Activated CD4-positive, alpha-beta T cell treated with anti-CD3 and anti-CD28 coated beads, Interleukin-2, amount 10 ng/mL, durations not matched to agents 7 days and 5 days (primary cell): ENCODE data around the gene DLL1. TPM values are rescaled to one million over a fixed set of nuclear protein-coding genes. Genes with fewer than 3 reads are reported as not detected.

Source experiments
- CTCF ChIA-PET: fragments of 350-600 bp; sonication (Branson Sonifier 250); formaldehyde crosslinking; loops from one replicate; lab custom pipeline; 2021; ENCODE audit warnings: antibody characterized with exemption; lab: Charles Lee
- POLR2A ChIA-PET: fragments of 350-600 bp; sonication (Branson Sonifier 250); formaldehyde crosslinking; loops from one replicate; lab custom pipeline; 2021; ENCODE audit warnings: antibody characterized with exemption; lab: Charles Lee
- DNase-seq: peaks from one replicate; pipeline ENCODE4 v3.0.0-alpha.2; 2020
- H3K27ac Mint-ChIP-seq: one replicate; pipeline ENCODE4 v1.8.0; 2021; ENCODE audit warnings: mild to moderate bottlenecking, moderate library complexity, mixed read lengths
- H3K27me3 Mint-ChIP-seq: one replicate; pipeline ENCODE4 v1.8.0; 2021; ENCODE audit warnings: mixed read lengths
- H3K36me3 Mint-ChIP-seq: one replicate; pipeline ENCODE4 v1.8.0; 2021; ENCODE audit warnings: low read depth, mixed read lengths
- H3K4me1 Mint-ChIP-seq: one replicate; pipeline ENCODE4 v1.8.0; 2021; ENCODE audit warnings: mixed read lengths
- H3K4me3 Mint-ChIP-seq: one replicate; pipeline ENCODE4 v1.8.0; 2021; ENCODE audit warnings: mild to moderate bottlenecking, moderate library complexity, mixed read lengths
- H3K9me3 Mint-ChIP-seq: one replicate; pipeline ENCODE4 v1.8.0; 2021; ENCODE audit warnings: mixed read lengths
- total RNA-seq, 2 experiments: library from RNA; stranded (reverse); gene quantifications; one replicate each; pipeline ENCODE4 v1.2.3, GENCODE V29; 2021

Gene DLL1
- total RNA-seq, 2 experiments from 2014 or later, result 0.55 to 0.58 TPM

DNA sequence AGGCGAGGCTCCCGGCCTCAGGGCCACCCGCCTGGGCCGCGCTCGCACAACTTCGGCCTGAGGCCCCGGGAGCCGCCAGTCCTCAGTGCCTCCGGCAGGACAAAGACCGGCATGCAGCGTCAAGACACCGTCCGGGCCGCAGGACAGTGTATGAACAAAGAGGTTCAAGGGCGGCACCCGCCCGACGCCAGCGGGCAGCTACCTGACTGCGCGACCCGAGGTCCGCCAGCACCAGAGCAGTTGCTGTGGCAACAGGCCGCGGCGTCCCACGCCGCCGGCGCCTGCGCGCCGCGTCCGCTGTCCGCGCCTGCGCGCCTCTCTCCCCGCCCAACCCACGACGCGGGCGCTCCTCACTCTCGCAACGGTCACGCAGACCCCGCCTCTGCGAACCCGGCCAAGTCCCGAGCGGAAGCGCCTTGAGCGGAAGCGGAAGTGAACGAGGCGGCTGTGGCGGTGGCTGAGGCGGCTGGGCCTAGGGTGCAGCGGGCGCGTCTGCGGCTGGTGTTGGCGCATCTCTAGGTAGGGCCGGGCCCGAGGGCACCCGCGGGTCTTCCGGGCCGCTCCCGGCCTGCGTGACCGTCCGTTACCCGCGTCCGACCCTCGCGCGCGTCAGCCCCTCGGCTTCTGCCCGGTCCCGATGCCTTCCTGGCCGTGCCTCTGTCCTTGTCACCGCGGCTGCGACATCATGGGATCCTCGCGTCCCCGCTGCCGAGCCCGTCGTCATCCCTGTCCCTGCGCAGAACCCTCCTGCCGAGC, 15.6 kb upstream of the DLL1 start, which contains the start of gene FAM120B:
Gene FAM120B (plus strand): TSS at position 435 of the 756 bp plus-strand sequence. CDS start 10,633 bp downstream, outside the sequence.
- Mint-ChIP-seq H3K27me3 (peaks cover 25% of the 10 kb centered on the region), H3K36me3 (peaks cover 22% of the 10 kb centered on the region), H3K9me3 (peaks cover 6% of the 10 kb centered on the region), H3K27ac (peak within 1 kb of the TSS; percentile 98), H3K4me1 (peaks cover 38% of the 10 kb centered on the region), H3K4me3 (peak within 1 kb of the TSS; percentile 88)
- DNase-seq, result peak; percentile 96
- ChIA-PET POLR2A (no interaction called here), CTCF (interaction anchor here (0.6 to 2.5 kb wide), 4 partner anchors 12 to 46 kb away, joined by 3 to 8 read pairs (median 4); no protein-coding TSS in a partner anchor)

DNA sequence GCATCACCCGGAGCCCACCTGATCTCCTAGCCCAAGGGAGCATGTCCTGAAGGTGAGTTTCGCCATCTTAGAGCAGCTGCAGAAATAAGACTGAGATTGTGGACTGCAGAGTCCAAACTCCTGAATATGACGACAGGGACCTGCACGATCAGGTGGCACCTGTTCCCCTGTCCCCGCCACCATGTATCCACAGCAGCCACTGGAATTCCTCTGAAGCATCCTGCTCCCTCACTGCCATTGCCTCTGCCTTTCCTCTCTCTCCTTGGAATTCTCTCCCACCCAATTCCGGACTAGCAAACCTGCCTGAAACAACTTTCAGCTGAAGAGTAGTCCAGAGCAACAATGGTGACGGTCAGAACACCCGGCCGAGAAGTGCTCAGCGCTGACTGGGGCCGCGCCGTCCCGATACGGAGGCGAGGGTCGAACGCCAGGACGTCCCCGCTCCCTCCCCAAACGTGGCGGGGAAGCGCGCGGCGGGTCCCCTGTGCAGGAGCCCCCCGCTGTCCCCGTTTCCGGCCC, 15.0 kb upstream of the DLL1 start:
- Mint-ChIP-seq H3K27me3 (peaks cover 30% of the 10 kb centered on the region), H3K4me1 (peaks cover 31% of the 10 kb centered on the region), H3K36me3 (peaks cover 18% of the 10 kb centered on the region), H3K9me3 (peaks cover 11% of the 10 kb centered on the region), H3K4me3 (peak overlapping the region; percentile 65), H3K27ac (peak overlapping the region; percentile 52)
- ChIA-PET CTCF (interaction anchor here (0.6 to 2.5 kb wide), 3 partner anchors 11 to 45 kb away, joined by 3 to 8 read pairs (median 4); no protein-coding TSS in a partner anchor), POLR2A (no interaction called here)
- DNase-seq, result no peak

- ChIA-PET CTCF (no interaction called here), POLR2A (no interaction called here)
- Mint-ChIP-seq H3K36me3 (peaks cover 3% of the 10 kb centered on the region), H3K27ac (no peak overlapping the region), H3K4me1 (peaks cover 5% of the 10 kb centered on the region), H3K4me3 (no peak overlapping the region), H3K9me3 (peaks cover 14% of the 10 kb centered on the region), H3K27me3 (peaks cover 68% of the 10 kb centered on the region)
- no peak for DNase-seq
Observed at GRCh38 chr6:170301184-170301583, 10.3 kb upstream of the DLL1 start.

DNA sequence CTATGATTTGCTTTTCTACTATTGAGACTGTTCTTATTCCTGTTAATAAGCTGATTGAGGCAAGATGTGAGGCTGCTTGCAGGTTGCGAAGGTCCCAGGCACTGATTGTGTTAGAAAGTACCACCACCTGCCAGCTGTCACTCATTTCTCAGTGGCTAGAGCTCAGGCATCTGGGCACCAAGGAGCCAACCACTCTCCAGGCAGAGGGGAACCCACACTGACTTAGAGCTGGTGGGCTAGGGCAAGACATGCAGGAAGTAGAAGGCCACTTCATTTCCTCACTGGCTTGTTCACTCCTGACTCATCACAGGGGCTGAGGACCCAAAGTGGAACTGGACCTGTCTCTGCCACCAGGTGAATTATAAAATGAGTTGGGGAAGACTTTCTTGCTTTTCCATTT, 7.8 kb upstream of the DLL1 start:
- H3K4me1 Mint-ChIP-seq, result peaks cover 11% of the 10 kb centered on the region
- H3K4me3 Mint-ChIP-seq, result no peak overlapping the region
- peaks cover 3% of the 10 kb centered on the region for H3K36me3 Mint-ChIP-seq
- H3K27me3 Mint-ChIP-seq, result peaks cover 77% of the 10 kb centered on the region
- H3K27ac Mint-ChIP-seq, result no peak overlapping the region
- no peak for DNase-seq
- POLR2A ChIA-PET, result no interaction called here
- CTCF ChIA-PET, result no interaction called here
- H3K9me3 Mint-ChIP-seq, result peaks cover 14% of the 10 kb centered on the region

GRCh38 chr6:170297576-170298330, 6.9 kb upstream of the DLL1 start:
- H3K36me3 Mint-ChIP-seq, result peaks cover 3% of the 10 kb centered on the region
- H3K4me3 Mint-ChIP-seq, result no peak overlapping the region
- POLR2A ChIA-PET, result no interaction called here
- DNase-seq, result no peak
- CTCF ChIA-PET, result no interaction called here
- peaks cover 17% of the 10 kb centered on the region for H3K4me1 Mint-ChIP-seq
- H3K27me3 Mint-ChIP-seq, result peaks cover 80% of the 10 kb centered on the region
- no peak overlapping the region for H3K27ac Mint-ChIP-seq
- H3K9me3 Mint-ChIP-seq, result peaks cover 14% of the 10 kb centered on the region

DNA sequence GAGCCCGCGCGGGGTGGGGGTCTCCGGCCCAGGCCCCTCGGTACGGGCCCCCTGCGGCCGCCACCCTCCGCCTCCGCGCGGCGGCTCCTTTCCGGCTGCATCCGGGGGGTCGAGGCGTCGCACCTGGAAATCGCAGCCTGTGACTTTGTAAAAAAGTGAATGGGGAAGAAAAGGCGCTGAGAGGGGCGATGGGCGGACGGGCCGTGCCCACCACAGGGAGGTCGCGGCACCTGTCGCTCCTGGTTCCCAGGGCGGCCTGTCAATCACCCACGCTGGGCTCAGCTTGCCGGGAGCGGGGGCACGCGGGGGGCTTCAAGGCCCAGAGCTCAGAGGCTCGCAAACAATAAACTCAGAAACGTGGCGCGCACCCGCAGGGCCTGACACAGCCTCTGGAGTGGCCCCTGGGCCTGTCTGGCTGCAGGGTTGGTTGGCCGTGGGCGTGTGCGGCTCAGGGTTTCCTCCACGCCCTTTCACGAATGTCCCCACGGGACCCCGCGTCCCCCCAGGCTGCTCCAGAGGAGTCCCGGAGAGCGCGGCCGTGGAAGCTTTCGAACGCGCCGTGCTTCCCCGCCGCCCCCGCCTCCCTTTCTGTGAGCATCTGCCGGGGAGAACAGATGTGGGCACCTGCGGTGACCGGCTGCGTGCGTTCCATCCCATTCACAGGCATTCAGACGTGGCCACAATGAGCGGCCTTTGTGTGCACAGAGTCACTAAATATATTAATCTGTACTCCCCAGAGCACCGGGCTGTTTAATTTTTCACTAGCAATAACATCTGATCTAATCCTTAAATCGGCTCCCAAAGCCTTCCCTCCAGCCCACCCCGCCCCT, 6.1 kb upstream of the DLL1 start:
- H3K36me3 Mint-ChIP-seq, result peaks cover 3% of the 10 kb centered on the region
- peaks cover 24% of the 10 kb centered on the region for H3K4me1 Mint-ChIP-seq
- CTCF ChIA-PET, result no interaction called here
- H3K9me3 Mint-ChIP-seq, result peaks cover 12% of the 10 kb centered on the region
- POLR2A ChIA-PET, result no interaction called here
- H3K4me3 Mint-ChIP-seq, result no peak overlapping the region
- peaks cover 83% of the 10 kb centered on the region for H3K27me3 Mint-ChIP-seq
- DNase-seq, result no peak
- H3K27ac Mint-ChIP-seq, result no peak overlapping the region

- ChIA-PET POLR2A (no interaction called here), CTCF (no interaction called here)
- Mint-ChIP-seq H3K9me3 (peaks cover 7% of the 10 kb centered on the region), H3K4me1 (peaks cover 27% of the 10 kb centered on the region), H3K27me3 (peaks cover 81% of the 10 kb centered on the region), H3K27ac (no peak overlapping the region), H3K4me3 (no peak overlapping the region), H3K36me3 (peaks cover under 1% of the 10 kb centered on the region)
- no peak for DNase-seq
Observed at GRCh38 chr6:170296423-170296745, 5.5 kb upstream of the DLL1 start.

DNA sequence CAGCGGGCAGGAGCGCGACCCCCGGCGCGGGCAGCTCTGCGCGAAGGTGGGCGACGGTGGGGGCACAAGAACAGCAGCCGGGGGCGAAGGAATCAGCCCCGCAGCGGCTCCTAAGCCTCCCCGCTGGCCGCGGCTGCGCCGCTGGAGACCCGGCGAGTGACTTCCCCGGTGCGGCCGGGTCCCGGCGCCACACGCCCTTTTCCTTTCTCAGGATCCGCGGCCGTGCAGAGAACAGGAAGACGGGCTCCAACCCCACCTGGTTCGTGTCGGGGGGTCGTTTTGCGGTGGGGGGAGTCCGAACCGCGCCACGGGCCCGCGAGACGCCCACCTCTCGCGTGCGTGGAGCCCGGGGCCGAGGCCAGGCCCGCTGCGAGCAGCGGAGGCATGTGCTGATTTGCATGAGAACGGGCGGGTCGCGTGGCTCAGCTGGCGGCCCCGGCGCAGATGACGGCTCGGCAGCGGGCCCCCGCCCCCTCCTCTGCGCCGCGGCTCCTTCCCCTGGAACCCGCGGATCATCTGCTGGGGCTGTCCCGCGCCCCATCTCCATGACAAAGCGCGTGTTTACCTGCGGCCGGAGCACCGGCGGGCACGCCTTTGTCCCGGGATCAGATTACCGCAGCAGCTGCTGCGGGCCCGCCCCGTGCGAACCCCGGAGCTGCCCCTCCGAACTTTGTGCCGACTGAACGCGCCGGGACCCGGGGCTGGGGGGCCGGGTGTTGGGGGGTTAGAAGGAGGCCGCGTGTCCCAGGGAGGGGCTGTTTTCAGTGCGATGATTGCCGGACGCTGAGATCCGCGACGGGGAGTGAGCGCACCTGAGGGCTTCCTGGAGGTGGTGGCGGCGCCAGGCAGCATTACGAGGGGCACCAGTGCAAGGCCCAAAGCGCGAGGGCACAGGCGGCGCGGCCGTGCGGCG, 4.9 kb upstream of the DLL1 start:
- peak overlapping the region; percentile 54 for H3K4me3 Mint-ChIP-seq
- ChIA-PET CTCF (interaction anchor here (1.7 kb wide), 1 partner anchor 9 kb away, joined by 8 read pairs; no protein-coding TSS in a partner anchor), POLR2A (no interaction called here)
- peaks cover 4% of the 10 kb centered on the region for H3K9me3 Mint-ChIP-seq
- H3K27ac Mint-ChIP-seq, result no peak overlapping the region
- H3K36me3 Mint-ChIP-seq, result no peaks in the 10 kb centered on the region
- peaks cover 27% of the 10 kb centered on the region for H3K4me1 Mint-ChIP-seq
- H3K27me3 Mint-ChIP-seq, result peaks cover 78% of the 10 kb centered on the region
- DNase-seq, result no peak

DNA sequence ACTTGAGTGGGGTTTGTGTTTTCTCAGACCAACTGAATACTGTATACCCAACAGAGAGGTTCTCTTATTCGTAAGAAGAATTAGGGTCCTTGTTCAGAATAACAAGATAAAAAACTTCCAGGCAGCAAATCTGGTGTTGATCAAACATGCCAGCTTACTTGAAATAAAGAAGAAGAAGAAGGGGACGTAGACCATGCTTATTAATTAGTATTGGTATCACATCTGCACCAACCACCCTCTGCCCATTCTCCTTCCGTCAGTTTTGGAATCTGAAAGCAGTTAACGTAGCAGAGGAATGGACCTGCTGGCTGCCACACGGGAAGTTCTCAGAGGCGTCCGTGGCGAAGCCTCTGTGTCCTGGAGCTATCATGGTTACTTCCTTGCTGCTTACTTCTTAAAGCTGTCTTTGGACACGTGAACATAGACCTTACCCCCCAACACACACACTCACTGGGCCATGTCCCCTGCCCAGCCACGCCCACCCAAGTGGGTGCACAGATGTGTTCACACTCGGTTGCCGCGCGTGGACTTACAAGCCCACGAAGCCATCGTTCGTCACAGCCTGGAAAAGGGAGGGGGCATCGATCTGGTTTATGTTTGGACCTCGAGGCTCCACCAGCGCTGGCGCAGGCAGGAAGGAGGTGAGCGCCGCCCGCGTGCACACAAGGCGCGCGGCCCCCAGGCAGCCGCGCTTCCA, 4.1 kb upstream of the DLL1 start:
- H3K4me3 Mint-ChIP-seq, result peak overlapping the region; percentile 39
- no peak for DNase-seq
- peaks cover 2% of the 10 kb centered on the region for H3K36me3 Mint-ChIP-seq
- POLR2A ChIA-PET, result no interaction called here
- peaks cover 77% of the 10 kb centered on the region for H3K27me3 Mint-ChIP-seq
- H3K27ac Mint-ChIP-seq, result no peak overlapping the region
- H3K4me1 Mint-ChIP-seq, result peaks cover 32% of the 10 kb centered on the region
- no peaks in the 10 kb centered on the region for H3K9me3 Mint-ChIP-seq
- CTCF ChIA-PET, result interaction anchor here (1.7 kb wide), 1 partner anchor 10 kb away, joined by 8 read pairs; no protein-coding TSS in a partner anchor

- ChIA-PET CTCF (interaction anchor here (1.7 kb wide), 1 partner anchor 11 kb away, joined by 8 read pairs; no protein-coding TSS in a partner anchor), POLR2A (no interaction called here)
- Mint-ChIP-seq H3K4me3 (no peak overlapping the region), H3K9me3 (no peaks in the 10 kb centered on the region), H3K36me3 (peaks cover 2% of the 10 kb centered on the region), H3K4me1 (peaks cover 32% of the 10 kb centered on the region), H3K27me3 (peaks cover 73% of the 10 kb centered on the region), H3K27ac (no peak overlapping the region)
- DNase-seq, result no peak
Observed at GRCh38 chr6:170294298-170294730, 3.4 kb upstream of the DLL1 start.
